ENCODE measurements around the gene IRS1. TPM values are rescaled to one million over a fixed set of nuclear protein-coding genes. Genes with fewer than 3 reads are reported as not detected.

The IRS1 gene
- total RNA-seq, 1 donor from 2014 or later: 11.3 TPM

DNA sequence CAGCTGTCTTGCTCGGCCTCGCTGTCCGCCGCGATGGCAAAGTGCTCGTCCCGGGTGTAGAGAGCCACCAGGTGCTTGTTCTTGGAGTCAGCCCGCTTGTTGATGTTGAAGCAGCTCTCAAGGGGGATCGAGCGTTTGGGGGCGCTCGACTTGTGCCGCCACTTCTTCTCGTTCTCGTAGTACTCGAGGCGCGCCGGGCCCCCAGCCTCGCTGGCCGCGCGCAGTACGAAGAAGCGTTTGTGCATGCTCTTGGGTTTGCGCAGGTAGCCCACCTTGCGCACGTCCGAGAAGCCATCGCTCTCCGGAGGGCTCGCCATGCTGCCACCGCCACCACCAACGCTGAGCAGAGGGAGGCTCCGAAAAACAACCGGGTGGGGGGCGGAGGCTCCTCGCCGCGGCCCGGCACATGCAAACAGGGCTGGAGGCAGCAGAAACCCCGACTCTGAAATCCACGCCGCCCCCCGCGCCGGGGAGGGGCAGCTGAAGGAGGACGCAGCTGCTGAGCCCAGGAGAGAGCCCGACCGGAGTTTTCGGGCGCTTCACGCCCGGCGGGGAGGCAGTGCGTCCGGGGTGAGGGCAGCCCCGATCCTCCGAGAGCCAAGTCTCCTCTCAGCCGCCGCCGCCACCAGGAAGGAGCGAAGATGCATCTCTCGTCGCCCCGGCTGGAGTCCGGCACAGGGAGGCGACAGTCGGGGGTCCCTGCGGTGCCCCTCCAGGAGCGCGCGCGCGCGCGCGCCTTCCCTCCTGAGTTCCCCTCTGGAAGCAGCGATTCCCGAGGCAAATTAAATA, 1.0 kb downstream of the IRS1 start:
- peaks cover 60% of the 10 kb centered on the region for H3K4me1 ChIP-seq
- no peaks in the 10 kb centered on the region for H3K9me3 ChIP-seq
- H3K4me3 ChIP-seq: peak overlapping the region; percentile 77
- TF ChIP-seq, protein P1, sequence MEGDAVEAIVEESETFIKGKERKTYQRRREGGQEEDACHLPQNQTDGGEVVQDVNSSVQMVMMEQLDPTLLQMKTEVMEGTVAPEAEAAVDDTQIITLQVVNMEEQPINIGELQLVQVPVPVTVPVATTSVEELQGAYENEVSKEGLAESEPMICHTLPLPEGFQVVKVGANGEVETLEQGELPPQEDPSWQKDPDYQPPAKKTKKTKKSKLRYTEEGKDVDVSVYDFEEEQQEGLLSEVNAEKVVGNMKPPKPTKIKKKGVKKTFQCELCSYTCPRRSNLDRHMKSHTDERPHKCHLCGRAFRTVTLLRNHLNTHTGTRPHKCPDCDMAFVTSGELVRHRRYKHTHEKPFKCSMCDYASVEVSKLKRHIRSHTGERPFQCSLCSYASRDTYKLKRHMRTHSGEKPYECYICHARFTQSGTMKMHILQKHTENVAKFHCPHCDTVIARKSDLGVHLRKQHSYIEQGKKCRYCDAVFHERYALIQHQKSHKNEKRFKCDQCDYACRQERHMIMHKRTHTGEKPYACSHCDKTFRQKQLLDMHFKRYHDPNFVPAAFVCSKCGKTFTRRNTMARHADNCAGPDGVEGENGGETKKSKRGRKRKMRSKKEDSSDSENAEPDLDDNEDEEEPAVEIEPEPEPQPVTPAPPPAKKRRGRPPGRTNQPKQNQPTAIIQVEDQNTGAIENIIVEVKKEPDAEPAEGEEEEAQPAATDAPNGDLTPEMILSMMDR (IDR thresholded peaks at IDR 0.05): no peak
- peak overlapping the region; percentile 76 for H3K27ac ChIP-seq
- ATAC-seq: peak; percentile 17 to 18
- intact Hi-C loops (cut with DNase I): no loop called here
- H3K36me3 ChIP-seq: no peaks in the 10 kb centered on the region
- DNase-seq: peak; percentile 62
- H3K27me3 ChIP-seq (ENCODE audit: low read depth): peaks cover 10% of the 10 kb centered on the region

DNA sequence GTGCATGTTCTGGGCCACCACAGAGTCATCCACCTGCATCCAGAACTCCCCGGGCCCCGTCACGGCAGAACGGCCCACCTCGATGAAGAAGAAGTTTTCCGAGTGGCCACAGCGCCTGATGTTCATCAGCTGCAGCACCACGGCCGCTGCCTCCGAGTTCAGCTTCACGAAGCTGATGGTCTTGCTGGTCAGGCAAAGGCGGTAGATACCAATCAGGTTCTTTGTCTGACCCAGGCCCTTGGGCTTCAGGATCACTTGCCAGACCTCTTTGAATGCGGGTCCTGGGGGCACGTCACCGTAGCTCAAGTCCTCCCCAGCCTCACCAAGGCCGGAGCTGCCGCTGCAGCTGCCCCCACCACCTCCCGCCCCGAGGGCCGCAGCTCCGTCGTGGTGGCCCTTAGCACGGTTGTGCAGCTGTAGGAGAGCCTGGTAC, 1.6 kb downstream of the IRS1 start:
- Histone ChIP-seq H3K27me3 (ENCODE audit: low read depth) (peaks cover 10% of the 10 kb centered on the region), H3K4me3 (peak overlapping the region; percentile 77), H3K9me3 (no peaks in the 10 kb centered on the region), H3K4me1 (peaks cover 66% of the 10 kb centered on the region), H3K36me3 (no peaks in the 10 kb centered on the region), H3K27ac (peak overlapping the region; percentile 76)
- intact Hi-C loops (cut with DNase I): no loop called here
- TF ChIP-seq, protein P1 (IDR thresholded peaks at IDR 0.05): no peak
- ATAC-seq (no peak), DNase-seq (peak; percentile 45)

DNA sequence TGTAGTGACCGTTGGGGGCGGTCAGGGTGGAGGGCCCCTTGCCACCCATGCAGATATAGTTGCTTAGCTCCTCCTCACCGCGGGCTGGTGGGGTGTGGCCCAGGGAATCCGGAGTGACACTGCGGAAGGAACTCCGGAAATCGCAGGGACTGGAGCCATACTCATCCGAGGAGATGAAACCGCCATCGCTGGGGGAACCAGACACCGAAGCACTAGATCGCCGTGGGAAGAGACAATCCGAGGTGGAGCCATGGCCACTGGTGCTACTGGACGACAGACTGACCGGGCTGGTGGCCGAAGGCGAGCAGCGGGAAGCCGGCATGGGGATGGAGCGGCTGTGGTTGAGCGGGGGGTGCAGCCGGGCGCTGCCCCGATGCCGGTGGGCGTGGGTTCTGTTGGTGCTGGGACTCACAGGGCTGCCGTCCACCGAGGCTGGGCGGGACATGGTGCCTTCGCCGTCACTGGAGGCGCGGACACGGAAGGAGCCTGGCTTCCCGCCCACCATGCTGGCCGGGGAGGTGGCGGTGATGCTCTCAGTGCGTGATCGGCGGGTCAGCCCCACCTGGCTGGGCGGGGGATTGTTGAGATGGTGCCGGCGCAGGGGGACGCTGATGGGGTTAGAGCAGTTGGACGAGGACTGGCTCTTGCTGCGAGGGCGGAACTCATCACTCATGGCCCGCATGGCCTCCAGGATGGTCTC, 2.2 kb downstream of the IRS1 start:
- ATAC-seq (no peak), DNase-seq (peak; percentile 47)
- Histone ChIP-seq H3K4me1 (peaks cover 70% of the 10 kb centered on the region), H3K9me3 (no peaks in the 10 kb centered on the region), H3K36me3 (no peaks in the 10 kb centered on the region), H3K27me3 (ENCODE audit: low read depth) (peaks cover 10% of the 10 kb centered on the region), H3K4me3 (peak overlapping the region; percentile 77), H3K27ac (peak overlapping the region; percentile 76)
- intact Hi-C loops (cut with DNase I): no loop called here
- TF ChIP-seq, protein P1 (IDR thresholded peaks at IDR 0.05): no peak

DNA sequence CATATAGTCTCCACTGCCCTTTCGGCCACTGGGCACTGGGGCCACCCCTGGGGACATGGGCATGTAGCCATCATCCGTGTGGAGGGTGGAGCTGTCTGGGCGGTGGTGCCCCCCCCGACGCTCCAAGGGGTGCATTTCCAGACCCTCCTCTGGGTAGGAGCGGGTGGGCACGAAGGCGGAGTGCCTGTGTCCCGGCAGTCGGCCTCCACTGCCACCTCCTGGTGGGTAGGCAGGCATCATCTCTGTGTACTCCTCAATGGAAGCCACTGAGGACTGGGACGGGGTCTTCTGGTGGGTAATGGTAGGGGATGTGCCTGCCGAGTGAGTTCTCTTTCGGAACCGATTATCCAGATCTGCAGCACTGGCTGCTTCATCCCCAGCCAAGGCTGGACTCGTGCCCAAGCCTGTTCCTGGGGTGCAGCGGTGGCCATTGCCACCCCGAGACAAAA, 2.8 kb downstream of the IRS1 start:
- Histone ChIP-seq H3K4me3 (peak overlapping the region; percentile 77), H3K27ac (peak overlapping the region; percentile 76), H3K4me1 (peaks cover 70% of the 10 kb centered on the region), H3K27me3 (ENCODE audit: low read depth) (peaks cover 10% of the 10 kb centered on the region), H3K36me3 (no peaks in the 10 kb centered on the region), H3K9me3 (no peaks in the 10 kb centered on the region)
- TF ChIP-seq, protein P1 (IDR thresholded peaks at IDR 0.05): peak; percentile 50
- intact Hi-C loops (cut with DNase I): no loop called here
- DNase-seq (peak; percentile 51), ATAC-seq (no peak)

DNA sequence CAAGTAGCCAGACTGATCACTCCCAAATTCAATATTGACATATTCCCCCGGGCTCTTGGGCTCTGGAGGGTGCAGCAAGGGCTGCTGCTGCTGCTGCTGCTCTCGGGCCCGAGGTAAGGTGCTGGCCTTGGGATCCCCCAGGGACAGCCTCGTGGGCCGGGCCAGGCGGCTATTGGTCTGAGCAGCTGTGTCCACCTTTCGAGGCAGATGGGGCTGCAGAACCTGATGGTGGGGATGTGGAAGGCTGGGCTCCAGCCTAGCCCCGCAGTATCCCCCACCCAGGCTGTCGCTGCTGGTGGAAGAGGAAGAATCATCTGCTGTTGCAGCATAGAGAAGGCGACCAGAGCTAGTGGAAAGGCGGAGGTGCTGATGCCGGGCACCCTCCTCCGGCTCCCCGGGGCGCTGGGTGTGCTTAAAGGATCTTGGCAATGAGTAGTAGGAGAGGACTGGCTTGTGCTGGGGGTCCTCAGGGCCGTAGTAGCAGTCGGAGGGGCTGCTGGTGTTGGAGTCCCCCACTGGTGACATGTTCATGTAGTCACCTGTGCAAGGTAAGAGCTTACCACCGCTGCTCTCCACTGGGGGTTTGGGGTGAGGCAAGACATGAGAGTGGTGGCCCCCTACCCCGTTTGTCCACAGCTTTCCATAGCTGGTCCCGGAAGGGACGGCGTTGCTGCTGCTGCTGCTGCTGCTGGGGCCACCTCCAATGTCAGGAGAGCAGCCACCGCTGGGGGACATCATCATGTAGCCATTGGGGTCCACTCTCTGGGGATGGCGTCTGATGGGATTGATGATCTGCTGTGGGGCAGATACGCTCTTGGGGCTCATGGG, 3.4 kb downstream of the IRS1 start:
- H3K27ac ChIP-seq: peak overlapping the region; percentile 76
- H3K9me3 ChIP-seq: no peaks in the 10 kb centered on the region
- peak overlapping the region; percentile 77 for H3K4me3 ChIP-seq
- ATAC-seq (no peak), DNase-seq (peak; percentile 43)
- TF ChIP-seq, protein P1 (IDR thresholded peaks at IDR 0.05): no peak
- peaks cover 10% of the 10 kb centered on the region for H3K27me3 ChIP-seq (ENCODE audit: low read depth)
- intact Hi-C loops (cut with DNase I): no loop called here
- H3K36me3 ChIP-seq: no peaks in the 10 kb centered on the region
- H3K4me1 ChIP-seq: peaks cover 65% of the 10 kb centered on the region
